NCI-H2227 (cell line): Measurements from ENCODE around the gene SPTAN1.
"Not testable (repeated sequence)": the region's sequence is repeated elsewhere in the genome, so short reads cannot be mapped to it uniquely, and the experiment has no call there.

Source experiments
- DNase-seq: peaks from one replicate; lab custom pipeline; 2025; ENCODE audit not compliant: unreplicated experiment; lab: John Stamatoyannopoulos, UW

SPTAN1 gene

GRCh38 chr9:128656416-128657343, 104.3 kb downstream of the SPTAN1 start, which contains the start of gene DYNC2I2:
Gene DYNC2I2 (minus strand): TSS chr9:128656847. CDS start chr9:128656726, 121 bp downstream.
- DNase-seq: peak; percentile 95

DNA sequence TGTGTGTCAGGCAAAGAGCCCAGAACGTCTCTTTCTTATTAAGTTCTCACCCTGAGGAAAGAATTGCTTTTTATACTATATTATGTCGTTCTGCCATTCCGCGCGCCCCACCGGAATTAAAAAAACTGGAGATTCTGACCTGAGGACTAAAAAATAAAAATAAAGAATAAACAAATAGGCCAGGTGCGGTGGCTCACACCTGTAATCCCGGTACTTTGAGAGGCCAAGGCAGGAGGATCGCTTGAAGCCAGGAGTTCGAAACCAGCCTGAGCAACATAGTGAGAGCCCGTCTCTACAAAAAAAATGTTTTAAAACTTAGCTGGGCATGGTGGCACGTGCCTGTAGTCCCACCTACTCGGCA, 104.9 kb downstream of the SPTAN1 start:
- no peak for DNase-seq

DNA sequence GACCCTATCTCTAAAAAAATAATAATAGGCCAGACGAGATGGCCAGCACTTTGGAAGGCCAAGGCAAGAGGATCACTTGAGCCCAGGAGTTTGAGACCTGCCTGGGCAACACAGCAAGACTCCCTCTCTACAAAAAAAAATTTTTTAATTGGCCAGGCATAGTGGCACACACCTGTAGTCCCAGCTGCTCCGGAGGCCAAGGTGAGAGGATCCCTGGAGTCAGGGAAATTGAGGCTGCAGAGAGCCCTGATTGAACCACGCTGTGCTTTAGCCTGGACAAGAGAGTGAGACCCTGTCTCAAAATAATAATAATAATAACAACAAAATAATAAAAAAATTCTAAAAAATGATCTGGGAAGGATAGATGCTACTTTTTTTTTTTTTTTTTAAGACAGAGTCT, 105.4 kb downstream of the SPTAN1 start:
- DNase-seq: no peak

- not testable (repeated sequence) for DNase-seq
Measured at GRCh38 chr9:128666481-128666941, 114.1 kb downstream of the SPTAN1 start.

DNA sequence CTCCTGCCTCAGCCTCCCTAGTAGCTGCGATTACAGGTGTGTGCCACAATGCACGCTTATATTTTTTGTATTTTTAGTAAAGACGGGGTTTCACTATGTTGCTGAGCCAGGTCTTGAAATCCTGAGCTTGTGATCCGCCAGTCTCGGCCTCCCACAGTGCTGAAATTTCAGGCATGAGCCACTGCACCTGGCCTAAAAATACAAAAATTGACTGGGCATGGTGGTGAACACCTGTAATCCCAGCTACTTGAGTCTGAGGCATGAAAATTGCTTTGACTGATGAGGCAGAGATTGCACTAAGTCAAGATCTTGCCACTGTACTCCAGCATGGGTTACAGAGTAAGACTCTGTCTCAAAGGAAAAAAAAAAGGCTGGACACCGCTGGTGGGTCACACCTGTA, 117.4 kb downstream of the SPTAN1 start:
- DNase-seq: no peak

DNA sequence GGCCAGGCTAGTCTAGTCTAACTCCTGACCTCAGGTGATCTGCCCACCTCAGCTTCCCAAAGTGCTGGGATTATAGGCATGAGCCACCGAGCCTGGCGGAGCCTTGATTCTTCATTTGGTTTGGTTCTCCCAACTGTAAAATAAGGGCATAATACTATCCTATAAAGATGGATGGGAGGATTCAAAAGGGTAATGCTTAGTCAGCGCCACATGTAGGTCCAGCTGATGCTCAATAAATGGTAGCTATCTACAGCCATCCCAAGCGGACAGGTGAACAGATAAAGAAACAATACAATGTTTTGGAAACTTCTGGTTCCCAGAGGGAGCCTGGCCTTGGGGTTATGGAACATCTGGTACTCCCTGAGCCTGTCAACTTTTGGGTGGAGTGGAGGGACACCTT, 123.0 kb downstream of the SPTAN1 start:
- DNase-seq: no peak

- no peak for DNase-seq
Measured at GRCh38 chr9:128677794-128678193, 125.4 kb downstream of the SPTAN1 start.
